ENCODE measurements around the gene FUNDC2.
A peak's percentile ranks its signal among the peaks of the same experiment; 100 is the strongest.

The FUNDC2 gene

GRCh38 chrX:155069414-155069813 lies 42.8 kb downstream of the FUNDC2 start:
- DNase-seq (ENCODE audit: low spot score): no peak

- DNase-seq (ENCODE audit: low spot score): no peak
Observed at GRCh38 chrX:155070038-155070437, 43.4 kb downstream of the FUNDC2 start.

GRCh38 chrX:155070663-155070974 lies 44.0 kb downstream of the FUNDC2 start:
- peak; percentile 27 for DNase-seq (ENCODE audit: low spot score)

- peak; percentile 95 for DNase-seq (ENCODE audit: low spot score)
Observed at GRCh38 chrX:155070975-155071693, 44.5 kb downstream of the FUNDC2 start, which contains the start of the genes BRCC3, CMC4 and MTCP1. Gene BRCC3, plus strand, starts transcription at chrX:155071508. Its CDS starts 20 bp downstream, at chrX:155071528. Gene CMC4, minus strand, starts transcription at chrX:155071136. Its CDS starts 7,113 bp downstream, at chrX:155064023. Gene MTCP1, minus strand, starts transcription at chrX:155071136. Its CDS starts 5,126 bp downstream, at chrX:155066010.

- DNase-seq (ENCODE audit: low spot score): no peak
Observed at GRCh38 chrX:155071694-155072280, 45.1 kb downstream of the FUNDC2 start.

GRCh38 chrX:155086202-155086840 lies 59.7 kb downstream of the FUNDC2 start:
- DNase-seq (ENCODE audit: low spot score): peak; percentile 26

GRCh38 chrX:155086961-155087735 lies 60.5 kb downstream of the FUNDC2 start:
- no peak for DNase-seq (ENCODE audit: low spot score)

- peak; percentile 30 for DNase-seq (ENCODE audit: low spot score)
Observed at GRCh38 chrX:155094468-155095061, 67.9 kb downstream of the FUNDC2 start.

- DNase-seq (ENCODE audit: low spot score): no peak
Observed at GRCh38 chrX:155105919-155106318, 79.3 kb downstream of the FUNDC2 start.

- no peak for DNase-seq (ENCODE audit: low spot score)
Observed at GRCh38 chrX:155108427-155108826, 81.8 kb downstream of the FUNDC2 start.

Data from GM03348 (cell line).